ENCODE measurements around the gene ALAS1.

- TF ChIP-seq, protein P1, sequence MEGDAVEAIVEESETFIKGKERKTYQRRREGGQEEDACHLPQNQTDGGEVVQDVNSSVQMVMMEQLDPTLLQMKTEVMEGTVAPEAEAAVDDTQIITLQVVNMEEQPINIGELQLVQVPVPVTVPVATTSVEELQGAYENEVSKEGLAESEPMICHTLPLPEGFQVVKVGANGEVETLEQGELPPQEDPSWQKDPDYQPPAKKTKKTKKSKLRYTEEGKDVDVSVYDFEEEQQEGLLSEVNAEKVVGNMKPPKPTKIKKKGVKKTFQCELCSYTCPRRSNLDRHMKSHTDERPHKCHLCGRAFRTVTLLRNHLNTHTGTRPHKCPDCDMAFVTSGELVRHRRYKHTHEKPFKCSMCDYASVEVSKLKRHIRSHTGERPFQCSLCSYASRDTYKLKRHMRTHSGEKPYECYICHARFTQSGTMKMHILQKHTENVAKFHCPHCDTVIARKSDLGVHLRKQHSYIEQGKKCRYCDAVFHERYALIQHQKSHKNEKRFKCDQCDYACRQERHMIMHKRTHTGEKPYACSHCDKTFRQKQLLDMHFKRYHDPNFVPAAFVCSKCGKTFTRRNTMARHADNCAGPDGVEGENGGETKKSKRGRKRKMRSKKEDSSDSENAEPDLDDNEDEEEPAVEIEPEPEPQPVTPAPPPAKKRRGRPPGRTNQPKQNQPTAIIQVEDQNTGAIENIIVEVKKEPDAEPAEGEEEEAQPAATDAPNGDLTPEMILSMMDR (IDR thresholded peaks at IDR 0.05), result no peak
- no peak for TF ChIP-seq EZH2 (IDR thresholded peaks at IDR 0.05; ENCODE audit: borderline replicate concordance, insufficient read depth, low read depth, low read length, poor library complexity, severe bottlenecking)
These were observed 6.3 kb upstream of the ALAS1 start for GRCh38 chr3:52191663-52192062.

Data from B cell (primary cell).